Stomach (tissue), 9 donors: ENCODE results near the gene TMTC2. TPM values are rescaled to one million over a fixed set of nuclear protein-coding genes. Genes with fewer than 3 reads are reported as not detected.

Experiments
- DNase-seq, 2 donors: peaks; one replicate each; pipeline versions ENCODE4 v3.0.0 to v3.0.0-alpha.2; 2013 to 2019
- H3K27ac ChIP-seq, 5 donors: fragments of 200-600 bp in 4 of 5; sonication (generic) in 4 of 5; one replicate each; pipeline ENCODE4 v1.5.1; 2013 to 2019; ENCODE audit warnings: mild to moderate bottlenecking in 1 of 5, moderate library complexity in 1 of 5
- H3K27me3 ChIP-seq, 3 donors: fragments of 200-600 bp; sonication (generic); one replicate each; pipeline ENCODE4 v1.5.1; 2017 to 2019; ENCODE audit warnings: mixed run types in 1 of 3
- H3K36me3 ChIP-seq, 4 donors: fragments of 200-600 bp; sonication (generic); 1 replicate in 3 of 4; 2 replicates in 1 of 4; pipeline ENCODE4 v1.5.1; 2016 to 2019
- H3K4me1 ChIP-seq, 4 donors: fragments of 200-600 bp; sonication (generic); one replicate each; pipeline ENCODE4 v1.5.1; 2016 to 2019
- H3K4me3 ChIP-seq, 4 donors: fragments of 200-600 bp; sonication (generic) in 3 of 4; one replicate each; pipeline ENCODE4 v1.5.1; 2016 to 2019; ENCODE audit warnings: mild to moderate bottlenecking in 1 of 4
- H3K9me3 ChIP-seq, 4 donors: fragments of 200-600 bp; sonication (generic); one replicate each; pipeline ENCODE4 v1.5.1; 2016 to 2019
- EP300 ChIP-seq: sonication (generic); formaldehyde crosslinking; IDR thresholded peaks from one replicate; pipeline ENCODE4 v1.6.1; 2017; ENCODE audit warnings: antibody characterized with exemption
- POLR2A ChIP-seq, 4 donors: fragments of 450-650 bp; IDR thresholded peaks; one replicate each; pipeline ENCODE4 v1.6.1; 2016; ENCODE audit warnings: antibody characterized with exemption in 4 of 4, control low read depth in 2 of 4, mild to moderate bottlenecking in 1 of 4, moderate library complexity in 1 of 4
- POLR2AphosphoS5 ChIP-seq, 3 donors: sonication (generic); formaldehyde crosslinking; IDR thresholded peaks; one replicate each; pipeline ENCODE4 v1.6.1; 2016; ENCODE audit warnings: antibody characterized with exemption in 3 of 3
- WGBS, 5 donors: extraction: QIAGEN DNeasy Blood & Tissue Kit in 3 of 5; methylation state at CpG; one replicate each; pipeline versions ENCODE4 v1.1.5 to v1.1.7; 2013 to 2018; 5-methylcytosine and 5-hydroxymethylcytosine counted together
- intact Hi-C: fragments of 100-400 bp; cut with DNase I; formaldehyde crosslinking; loops from one replicate; pipeline ENCODE4 v1.15.1; 2023; ENCODE audit warnings: low total_unique reads
- polyA plus RNA-seq, 3 donors: library from polyadenylated mRNA; stranded (reverse); fragments of 200-250 nt; gene quantifications; one replicate each; pipeline ENCODE4 v1.2.3, GENCODE V29; 2013
- total RNA-seq, 5 donors: library from RNA; depleted of rRNA; stranded (reverse); fragments of >200 nt; gene quantifications; one replicate each; pipeline versions ENCODE4 v1.1.0 to v1.2.3, GENCODE V29; 2014 to 2016
- TF ChIP-seq, protein P1 (sequence below), 7 experiments: fragments of 450-650 bp in 4 of 7; fragments of 200-600 bp in 3 of 7; sonication (generic) in 3 of 7; IDR thresholded peaks; one replicate each; pipeline ENCODE4 v1.5.1; 2016 to 2019; ENCODE audit warnings: antibody characterized with exemption in 7 of 7, control low read depth in 2 of 7, mild to moderate bottlenecking in 1 of 7
- donor health status: healthy with polysubstance abuse.
- donor health status: Bipolar disorder and iron deficiency.
- donor health status: healthy.

TMTC2 gene
- total and polyA plus RNA-seq, 8 donors = 6.1 to 60.0 (median 27.5) TPM

DNA sequence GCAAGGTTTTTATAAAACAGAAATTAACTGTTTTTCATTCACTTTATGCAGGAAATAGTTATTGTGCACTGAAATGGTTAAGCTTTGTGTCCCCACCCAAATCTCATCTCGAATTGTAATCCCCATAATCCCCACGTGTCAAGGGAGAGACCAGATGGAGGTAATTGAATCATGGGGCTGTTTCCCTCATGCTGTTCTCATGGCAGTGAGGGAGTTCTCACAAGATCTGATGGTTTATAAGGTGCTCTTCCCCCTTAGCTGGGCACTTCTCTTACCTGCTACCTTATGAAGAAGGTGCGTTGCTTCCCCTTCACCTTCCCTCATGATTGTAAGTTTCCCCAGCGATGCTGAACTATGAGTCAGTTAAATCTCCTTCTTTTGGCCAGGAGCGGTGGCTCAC, 123.9 kb downstream of the TMTC2 start:
- Histone ChIP-seq H3K9me3 (no peaks in the 10 kb centered on the region), H3K27me3 (no peaks in the 10 kb centered on the region), H3K36me3 (peaks cover 0 to 5% (median 1%) of the 10 kb centered on the region in 4 donors), H3K4me1 (peaks cover 0 to 13% (median 4%) of the 10 kb centered on the region in 4 donors), H3K27ac (no peak overlapping the region), H3K4me3 (no peak overlapping the region)
- TF ChIP-seq, protein P1, sequence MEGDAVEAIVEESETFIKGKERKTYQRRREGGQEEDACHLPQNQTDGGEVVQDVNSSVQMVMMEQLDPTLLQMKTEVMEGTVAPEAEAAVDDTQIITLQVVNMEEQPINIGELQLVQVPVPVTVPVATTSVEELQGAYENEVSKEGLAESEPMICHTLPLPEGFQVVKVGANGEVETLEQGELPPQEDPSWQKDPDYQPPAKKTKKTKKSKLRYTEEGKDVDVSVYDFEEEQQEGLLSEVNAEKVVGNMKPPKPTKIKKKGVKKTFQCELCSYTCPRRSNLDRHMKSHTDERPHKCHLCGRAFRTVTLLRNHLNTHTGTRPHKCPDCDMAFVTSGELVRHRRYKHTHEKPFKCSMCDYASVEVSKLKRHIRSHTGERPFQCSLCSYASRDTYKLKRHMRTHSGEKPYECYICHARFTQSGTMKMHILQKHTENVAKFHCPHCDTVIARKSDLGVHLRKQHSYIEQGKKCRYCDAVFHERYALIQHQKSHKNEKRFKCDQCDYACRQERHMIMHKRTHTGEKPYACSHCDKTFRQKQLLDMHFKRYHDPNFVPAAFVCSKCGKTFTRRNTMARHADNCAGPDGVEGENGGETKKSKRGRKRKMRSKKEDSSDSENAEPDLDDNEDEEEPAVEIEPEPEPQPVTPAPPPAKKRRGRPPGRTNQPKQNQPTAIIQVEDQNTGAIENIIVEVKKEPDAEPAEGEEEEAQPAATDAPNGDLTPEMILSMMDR (IDR thresholded peaks at IDR 0.05) = no peak
- no peak for TF ChIP-seq POLR2A (IDR thresholded peaks at IDR 0.05)
- intact Hi-C loops = no loop called here
- 86 to 92% (median 88%) methylated on average over 5 of the region's 5 CpGs for WGBS, 5 donors
- DNase-seq = no peak

DNA sequence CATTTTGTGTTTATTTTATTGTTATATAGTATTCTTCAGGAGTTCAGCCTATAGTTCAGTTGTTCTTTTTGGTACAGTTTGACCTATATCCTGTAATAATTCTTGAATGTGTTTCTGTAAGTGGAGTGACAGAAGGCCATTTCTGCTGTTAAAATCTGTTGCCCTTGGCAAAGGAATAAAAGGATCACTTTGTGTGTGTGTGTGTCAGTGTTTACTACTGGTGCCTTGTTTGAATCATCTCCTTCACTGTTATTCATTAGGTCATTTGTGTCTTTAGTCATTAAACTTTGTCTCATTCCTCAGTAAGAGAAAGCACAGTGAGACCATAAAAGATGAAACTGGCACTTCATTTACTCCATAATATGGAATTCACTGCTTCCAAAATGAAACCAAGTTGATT, 130.7 kb downstream of the TMTC2 start:
- no peak for DNase-seq
- intact Hi-C loops = no loop called here
- Histone ChIP-seq H3K27ac (no peak overlapping the region), H3K36me3 (peaks cover 0 to 6% (median 1%) of the 10 kb centered on the region in 4 donors), H3K4me1 (no peaks in the 10 kb centered on the region), H3K27me3 (no peaks in the 10 kb centered on the region), H3K9me3 (no peaks in the 10 kb centered on the region), H3K4me3 (no peak overlapping the region)
- no peak for TF ChIP-seq POLR2AphosphoS5 (IDR thresholded peaks at IDR 0.05)
- no peak for TF ChIP-seq EP300
- TF ChIP-seq, protein P1 (IDR thresholded peaks at IDR 0.05) = no peak
- TF ChIP-seq POLR2A (IDR thresholded peaks at IDR 0.05) = no peak

DNA sequence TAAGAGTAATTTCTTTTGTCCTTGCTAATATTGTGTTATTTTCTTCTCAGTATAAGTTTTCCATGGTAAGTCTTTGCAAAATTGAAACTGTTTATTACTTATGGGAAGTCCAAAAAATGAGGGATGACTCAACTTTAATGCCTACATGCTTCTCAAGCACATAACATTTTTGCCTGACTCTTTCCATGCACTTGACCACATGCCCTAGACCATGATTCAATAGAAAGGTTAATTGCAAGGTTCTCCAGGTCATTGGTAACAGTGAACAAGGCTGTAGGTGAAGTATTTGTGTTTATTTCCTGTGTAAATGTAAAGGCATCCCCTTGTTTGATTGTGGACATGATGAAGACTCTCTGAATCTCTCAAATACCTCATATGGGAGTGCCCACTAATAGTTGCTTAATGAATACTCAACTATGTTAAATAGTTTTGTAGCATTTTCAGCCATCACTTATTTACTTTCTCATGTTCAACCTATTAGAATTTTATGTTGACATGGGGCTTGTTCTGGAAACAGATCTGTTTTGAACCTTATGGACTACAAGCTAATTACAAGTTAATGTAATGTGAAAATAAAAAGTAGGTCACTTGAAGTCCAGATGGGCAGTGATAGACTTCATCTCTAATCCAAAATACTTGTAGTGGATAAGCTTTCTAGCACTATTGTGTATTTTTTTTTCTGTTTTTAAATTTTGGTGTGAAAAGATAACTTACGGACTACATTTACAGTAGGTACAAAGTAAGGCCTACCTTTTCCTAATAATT, 131.7 kb downstream of the TMTC2 start:
- Histone ChIP-seq H3K27ac (no peak overlapping the region), H3K36me3 (peaks cover 0 to 6% (median 1%) of the 10 kb centered on the region in 4 donors), H3K4me3 (no peak overlapping the region), H3K4me1 (no peaks in the 10 kb centered on the region), H3K27me3 (no peaks in the 10 kb centered on the region), H3K9me3 (no peaks in the 10 kb centered on the region)
- no peak for DNase-seq
- no peak for TF ChIP-seq EP300
- TF ChIP-seq, protein P1 (IDR thresholded peaks at IDR 0.05) = no peak
- TF ChIP-seq POLR2A (IDR thresholded peaks at IDR 0.05) = no peak
- TF ChIP-seq POLR2AphosphoS5 (IDR thresholded peaks at IDR 0.05) = no peak
- WGBS, 5 donors = 96 to 100% (median 97%) methylated on average over 1 of the region's 1 CpG
- intact Hi-C loops = no loop called here

DNA sequence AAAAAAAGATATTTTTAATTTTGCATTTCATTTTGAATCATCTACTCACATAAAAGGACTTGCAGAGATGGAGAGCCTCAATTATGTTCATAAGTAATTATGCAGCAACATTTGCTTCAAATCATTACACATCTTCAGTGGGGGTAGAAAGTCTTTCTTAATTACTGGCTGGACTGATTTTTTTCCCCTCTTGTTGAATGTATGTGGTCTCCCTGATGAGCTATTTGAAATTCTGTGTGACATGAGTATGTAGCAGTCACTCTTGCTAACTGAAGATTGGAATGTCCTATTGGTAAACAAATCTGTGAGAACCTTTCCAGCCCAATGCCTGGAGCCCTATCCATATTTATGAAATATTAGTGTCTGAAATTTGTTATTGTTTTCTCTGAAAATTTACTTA, 139.8 kb downstream of the TMTC2 start:
- H3K36me3 ChIP-seq = no peaks in the 10 kb centered on the region
- H3K27ac ChIP-seq = no peak overlapping the region
- no peak overlapping the region for H3K4me3 ChIP-seq
- DNase-seq = no peak
- TF ChIP-seq EP300 (no peak), POLR2A (IDR thresholded peaks at IDR 0.05) (no peak), POLR2AphosphoS5 (IDR thresholded peaks at IDR 0.05) (no peak)
- no peaks in the 10 kb centered on the region for H3K4me1 ChIP-seq
- no peaks in the 10 kb centered on the region for H3K9me3 ChIP-seq
- intact Hi-C loops = no loop called here
- H3K27me3 ChIP-seq = no peaks in the 10 kb centered on the region

DNA sequence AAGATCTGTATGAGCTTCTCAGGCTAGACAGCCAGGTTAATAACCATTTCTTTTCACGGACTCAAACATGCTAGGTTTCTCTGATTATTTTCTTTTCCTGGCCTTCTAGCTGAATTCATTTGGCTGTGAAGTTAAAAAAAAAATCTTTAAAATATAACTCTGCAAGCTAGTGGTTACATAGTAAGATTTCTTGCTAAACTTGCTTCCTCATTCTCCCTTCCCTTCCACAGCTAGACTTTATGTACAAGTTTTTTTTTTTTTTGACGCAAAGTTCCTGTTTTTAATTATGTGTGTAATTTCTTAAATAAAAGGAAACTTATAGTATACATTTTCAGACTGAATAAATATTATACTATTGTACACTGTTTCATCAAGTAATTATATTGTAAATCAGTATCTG, 145.4 kb downstream of the TMTC2 start:
- TF ChIP-seq EP300 (no peak), POLR2A (IDR thresholded peaks at IDR 0.05) (no peak)
- no peak for DNase-seq
- Histone ChIP-seq H3K4me3 (no peak overlapping the region), H3K27me3 (no peaks in the 10 kb centered on the region), H3K27ac (no peak overlapping the region), H3K36me3 (no peaks in the 10 kb centered on the region), H3K4me1 (peaks cover 0 to 10% (median 2%) of the 10 kb centered on the region in 4 donors), H3K9me3 (no peaks in the 10 kb centered on the region)
- WGBS, 5 donors = 69 to 90% (median 88%) methylated on average over 2 of the region's 2 CpGs
- intact Hi-C loops = no loop called here
